IMR-90 (cell line): Measurements from ENCODE around the gene RANGRF. TPM values are rescaled to one million over a fixed set of nuclear protein-coding genes. Genes with fewer than 3 reads are reported as not detected.

ENCODE experiments used
- ATAC-seq: fragments of 200-7000 bp; cut with Tn5 transposase; 2 replicates; pipeline ENCODE4 v1.9.1; 2020; ENCODE audit warnings: low read depth, mild to moderate bottlenecking, moderate library complexity
- BruUV-seq: library from RNA; stranded (reverse); fragments of 400-500 nt; replicated peaks from 2 replicates; lab custom pipeline; 2021; lab: Mats Ljungman, UMichigan
- CTCF ChIA-PET: fragments of 300-600 bp; formaldehyde crosslinking; extraction: SDS; loops from one replicate; lab custom pipeline; 2021; ENCODE audit warnings: antibody characterized with exemption; lab: Yijun Ruan, JAX
- POLR2A ChIA-PET: fragments of 300-600 bp; sonication (Branson Sonifier 250); formaldehyde crosslinking; loops from one replicate; lab custom pipeline; 2022; ENCODE audit warnings: antibody characterized with exemption; ENCODE audit not compliant: unreplicated experiment; lab: Charles Lee
- DNase-seq: peaks from one replicate; pipeline ENCODE4 v3.0.0; 2013
- H2AFZ ChIP-seq: replicated peaks from 2 replicates; pipeline ENCODE3; 2013; ENCODE audit warnings: low read length, mild to moderate bottlenecking; ENCODE audit not compliant: poor library complexity
- H2AK5ac ChIP-seq: 2 replicates; pipeline ENCODE4 v1.6.1; 2013; ENCODE audit warnings: low read depth, low read length, inconsistent platforms
- H2AK9ac ChIP-seq: replicated peaks from 2 replicates; pipeline ENCODE3; 2013; ENCODE audit warnings: mild to moderate bottlenecking, low read depth, low read length, moderate library complexity; ENCODE audit not compliant: poor library complexity
- H2BK120ac ChIP-seq: 2 replicates; pipeline ENCODE4 v1.6.1; 2013; ENCODE audit warnings: low read depth, low read length, inconsistent platforms
- H2BK15ac ChIP-seq: 3 replicates; pipeline ENCODE4 v1.6.1; 2013; ENCODE audit warnings: low read depth, low read length, inconsistent platforms
- H2BK20ac ChIP-seq: 2 replicates; pipeline ENCODE4 v1.6.1; 2013; ENCODE audit warnings: low read depth, mild to moderate bottlenecking, inconsistent platforms, low read length, moderate library complexity
- H2BK5ac ChIP-seq: 2 replicates; pipeline ENCODE4 v1.6.1; 2013; ENCODE audit warnings: mild to moderate bottlenecking, low read depth, low read length, inconsistent platforms; ENCODE audit not compliant: poor library complexity, severe bottlenecking
- H3K14ac ChIP-seq: replicated peaks from 2 replicates; pipeline ENCODE4 v1.6.1; 2013; ENCODE audit warnings: low read depth, low read length, inconsistent platforms
- H3K18ac ChIP-seq: 2 replicates; pipeline ENCODE4 v1.6.1; 2013; ENCODE audit warnings: low read depth, low read length, control low read depth
- H3K23ac ChIP-seq: 2 replicates; pipeline ENCODE4 v1.6.1; 2013; ENCODE audit warnings: low read depth, low read length, inconsistent platforms
- H3K27ac ChIP-seq: 2 replicates; pipeline ENCODE4 v1.5.1; 2013; ENCODE audit warnings: mild to moderate bottlenecking, control low read depth, low read length; ENCODE audit not compliant: insufficient read depth
- H3K27me3 ChIP-seq: 2 replicates; pipeline ENCODE4 v1.6.1; 2013; ENCODE audit warnings: low read length; ENCODE audit not compliant: control insufficient read depth, insufficient read depth
- H3K36me3 ChIP-seq: 2 replicates; pipeline ENCODE4 v1.6.1; 2013; ENCODE audit warnings: low read length, mixed read lengths; ENCODE audit not compliant: control insufficient read depth, insufficient read depth
- H3K4ac ChIP-seq: 2 replicates; pipeline ENCODE4 v1.6.1; 2013; ENCODE audit warnings: low read depth, low read length, inconsistent platforms
- H3K4me1 ChIP-seq: 2 replicates; pipeline ENCODE4 v1.6.1; 2013; ENCODE audit warnings: low read length, mixed read lengths; ENCODE audit not compliant: control insufficient read depth, insufficient read depth
- H3K4me2 ChIP-seq: 2 replicates; pipeline ENCODE4 v1.6.1; 2013; ENCODE audit warnings: low read depth, mild to moderate bottlenecking, control low read depth, low read length, moderate library complexity
- H3K4me3 ChIP-seq: 2 replicates; pipeline ENCODE4 v1.5.1; 2013; ENCODE audit warnings: low read depth, mild to moderate bottlenecking, control low read depth, low read length, moderate library complexity; ENCODE audit not compliant: insufficient read depth
- H3K56ac ChIP-seq: 2 replicates; pipeline ENCODE4 v1.6.1; 2013; ENCODE audit warnings: low read length, inconsistent platforms; ENCODE audit not compliant: insufficient read depth; ENCODE audit errors: extremely low read depth
- H3K79me1 ChIP-seq, 2 experiments: 2 replicates each; pipeline ENCODE4 v1.6.1; 2013; ENCODE audit warnings: low read length in 2 of 2, inconsistent platforms in 1 of 2, low read depth in 1 of 2
- H3K9ac ChIP-seq: 2 replicates; pipeline ENCODE4 v1.6.1; 2013; ENCODE audit warnings: low read depth, low read length, control low read depth
- H3K9me1 ChIP-seq: 2 replicates; pipeline ENCODE4 v1.6.1; 2013; ENCODE audit warnings: low read length, inconsistent platforms; ENCODE audit not compliant: insufficient read depth
- H3K9me3 ChIP-seq: 2 replicates; pipeline ENCODE4 v1.6.1; 2013; ENCODE audit warnings: low read length; ENCODE audit not compliant: control insufficient read depth, insufficient read depth
- H4K20me1 ChIP-seq: 2 replicates; pipeline ENCODE4 v1.6.1; 2013; ENCODE audit warnings: low read length, inconsistent platforms; ENCODE audit not compliant: insufficient read depth
- H4K5ac ChIP-seq: 2 replicates; pipeline ENCODE4 v1.6.1; 2013; ENCODE audit warnings: mild to moderate bottlenecking, low read depth, low read length, control low read depth
- H4K8ac ChIP-seq, 2 experiments: 2 replicates each; pipeline ENCODE4 v1.6.1; 2013; ENCODE audit warnings: low read depth in 2 of 2, low read length in 2 of 2, control low read depth in 1 of 2, inconsistent platforms in 1 of 2
- H4K91ac ChIP-seq: 2 replicates; pipeline ENCODE4 v1.6.1; 2013; ENCODE audit warnings: low read depth, low read length, inconsistent platforms; ENCODE audit not compliant: insufficient read depth
- BHLHE40 ChIP-seq: fragments of 150-350 bp; IDR thresholded peaks from 2 replicates; pipeline ENCODE4 v1.6.1; 2016; ENCODE audit warnings: mild to moderate bottlenecking, low read depth, low read length
- CEBPB ChIP-seq: IDR thresholded peaks from 2 replicates; pipeline ENCODE4 v1.6.1; 2012; ENCODE audit warnings: low read depth, low read length, improper control_type of control experiment
- CHD1 ChIP-seq: IDR thresholded peaks from 2 replicates; pipeline ENCODE4 v1.6.1; 2012; ENCODE audit warnings: low read depth, low read length, improper control_type of control experiment
- CTCF ChIP-seq: conservative IDR thresholded peaks from 2 replicates; pipeline ENCODE4 v1.5.1; 2012; ENCODE audit warnings: mild to moderate bottlenecking, low read depth, low read length, improper control_type of control experiment
- FOS ChIP-seq: fragments of 150-350 bp; IDR thresholded peaks from 2 replicates; pipeline ENCODE4 v1.6.1; 2016; ENCODE audit warnings: low read depth, low read length
- MAFK ChIP-seq: IDR thresholded peaks from 2 replicates; pipeline ENCODE4 v1.6.1; 2012; ENCODE audit warnings: low read depth, low read length, improper control_type of control experiment
- MAZ ChIP-seq: IDR thresholded peaks from 2 replicates; pipeline ENCODE4 v1.6.1; 2012; ENCODE audit warnings: low read depth, mild to moderate bottlenecking, low read length, improper control_type of control experiment, moderate library complexity, borderline replicate concordance
- MXI1 ChIP-seq: IDR thresholded peaks from 2 replicates; pipeline ENCODE4 v1.6.1; 2012; ENCODE audit warnings: low read depth, mild to moderate bottlenecking, low read length, moderate library complexity, borderline replicate concordance
- POLR2A ChIP-seq: IDR thresholded peaks from 2 replicates; pipeline ENCODE4 v1.6.1; 2012; ENCODE audit warnings: mild to moderate bottlenecking, low read depth, low read length
- RAD21 ChIP-seq: IDR thresholded peaks from 2 replicates; pipeline ENCODE4 v1.6.1; 2012; ENCODE audit warnings: low read length, improper control_type of control experiment
- RCOR1 ChIP-seq: IDR thresholded peaks from 2 replicates; pipeline ENCODE4 v1.6.1; 2012; ENCODE audit warnings: mild to moderate bottlenecking, low read length, improper control_type of control experiment; ENCODE audit not compliant: insufficient replicate concordance
- RFX5 ChIP-seq: IDR thresholded peaks from 2 replicates; pipeline ENCODE4 v1.8.0; 2012; ENCODE audit warnings: low read depth, mild to moderate bottlenecking, low read length, moderate library complexity
- SMC3 ChIP-seq: fragments of 150-350 bp; IDR thresholded peaks from 2 replicates; pipeline ENCODE4 v1.6.1; 2016; ENCODE audit warnings: low read depth, mild to moderate bottlenecking, antibody characterized with exemption, low read length, moderate library complexity
- WGBS, 2 experiments: methylation state at CpG; one replicate each; pipeline versions ENCODE4 v1.1.5 to v1.1.7; 2013; ENCODE audit warnings: missing lambda C conversion rate in 2 of 2; ENCODE audit not compliant: insufficient read length in 1 of 2; ENCODE audit errors: extremely low coverage in 2 of 2; 5-methylcytosine and 5-hydroxymethylcytosine counted together
- dilution Hi-C: fragments of 300-500 bp; cut with HindIII; formaldehyde crosslinking; loops from one replicate; pipeline ENCODE4 v1.14.3; 2018; ENCODE audit warnings: low sequenced_read_pairs; ENCODE audit not compliant: unreplicated experiment
- in situ Hi-C: fragments of 300-500 bp; cut with MboI; formaldehyde crosslinking; loops from 3 replicates; pipeline ENCODE4 v1.14.3; 2019; ENCODE audit warnings: low sequenced_read_pairs, inconsistent platforms, mixed read lengths
- intact Hi-C: fragments of 100-400 bp; cut with micrococcal nuclease; formaldehyde crosslinking; loops from 2 replicates; pipeline ENCODE4 v1.10.0; 2022
- polyA plus RNA-seq, 3 experiments: library from polyadenylated mRNA; depleted of rRNA; stranded (reverse); fragments of >200 nt; gene quantifications; 2 replicates each; pipeline ENCODE4 v1.2.3, GENCODE V29; 2012; ENCODE audit warnings: low replicate concordance in 1 of 3
- total RNA-seq: library from RNA; depleted of rRNA; stranded (reverse); fragments of >200 nt; gene quantifications from 2 replicates; pipeline ENCODE4 v1.2.3, GENCODE V29; 2012
- TF ChIP-seq, protein P1 (sequence below): fragments of 150-350 bp; IDR thresholded peaks from 2 replicates; pipeline ENCODE4 v1.6.1; 2016; ENCODE audit warnings: low read depth, mild to moderate bottlenecking, low read length, moderate library complexity, borderline replicate concordance
- TF ChIP-seq, protein P2 (sequence below): fragments of 150-350 bp; IDR thresholded peaks from 2 replicates; pipeline ENCODE4 v1.6.1; 2017; ENCODE audit warnings: mild to moderate bottlenecking, antibody characterized with exemption, low read length, low read depth

The RANGRF gene
- total and polyA plus RNA-seq, 2 of the 4 experiments (the other 2 are of a cell fraction) = 19.5 to 36.6 TPM

DNA sequence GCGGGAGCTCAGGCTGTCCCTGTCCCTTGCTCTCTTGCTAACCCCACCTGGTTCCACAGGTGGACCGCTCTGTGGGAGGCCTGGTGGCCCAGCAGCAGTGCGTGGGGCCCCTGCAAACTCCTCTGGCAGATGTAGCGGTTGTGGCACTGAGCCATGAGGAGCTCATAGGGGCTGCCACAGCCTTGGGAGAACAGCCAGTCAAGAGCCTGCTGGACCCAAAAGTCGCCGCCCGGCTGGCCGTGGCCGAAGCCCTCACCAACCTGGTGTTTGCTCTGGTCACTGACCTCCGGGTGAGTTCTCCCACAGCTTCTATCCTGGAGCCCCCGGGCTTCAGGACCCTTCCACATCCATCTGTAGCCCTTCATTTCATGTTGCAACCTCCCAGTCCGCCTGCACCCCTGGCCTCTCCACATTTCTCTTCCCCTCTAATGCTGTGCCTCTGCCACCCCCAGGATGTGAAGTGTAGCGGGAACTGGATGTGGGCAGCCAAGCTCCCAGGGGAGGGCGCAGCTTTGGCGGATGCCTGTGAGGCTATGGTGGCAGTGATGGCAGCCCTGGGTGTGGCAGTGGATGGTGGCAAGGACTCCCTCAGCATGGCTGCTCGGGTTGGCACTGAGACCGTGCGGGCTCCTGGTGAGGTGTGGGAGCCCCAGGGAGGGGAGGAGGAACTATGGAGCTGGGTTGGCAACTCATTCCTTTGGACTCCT is 23.5 kb upstream of the RANGRF start:
- Histone ChIP-seq H2BK15ac (no peak overlapping the region), H3K56ac (no peak overlapping the region), H4K91ac (no peak overlapping the region), H3K27ac (no peak overlapping the region), H2AFZ (no peak overlapping the region), H3K79me1 (no peaks in the 10 kb centered on the region), H3K23ac (no peak overlapping the region), H3K9me1 (no peaks in the 10 kb centered on the region), H3K4ac (no peak overlapping the region), H3K27me3 (no peaks in the 10 kb centered on the region), H2BK20ac (no peak overlapping the region), H3K18ac (no peak overlapping the region), H3K9me3 (no peaks in the 10 kb centered on the region), H4K5ac (no peak overlapping the region), H3K4me3 (no peak overlapping the region), H4K20me1 (no peaks in the 10 kb centered on the region), H4K8ac (no peak overlapping the region), H3K9ac (no peak overlapping the region), H3K36me3 (peaks cover 46% of the 10 kb centered on the region), H2AK5ac (no peak overlapping the region), H2BK120ac (no peak overlapping the region), H3K14ac (no peak overlapping the region), H2AK9ac (no peak overlapping the region), H2BK5ac (no peak overlapping the region), H3K4me2 (no peak overlapping the region), H3K4me1 (no peaks in the 10 kb centered on the region)
- dilution Hi-C loops = no loop called here
- ChIA-PET POLR2A (no interaction called here), CTCF (no interaction called here)
- 97% methylated on average over 6 of the region's 18 CpGs; no CpG with 5 or more reads in 1 of the 2 experiments for WGBS, 2 experiments
- TF ChIP-seq CHD1 (no peak), RFX5 (no peak), BHLHE40 (no peak), MAFK (no peak), SMC3 (no peak), CTCF (no peak), CEBPB (no peak), FOS (no peak), MXI1 (no peak), POLR2A (no peak), RCOR1 (no peak), MAZ (no peak), RAD21 (no peak)
- TF ChIP-seq, protein P1, sequence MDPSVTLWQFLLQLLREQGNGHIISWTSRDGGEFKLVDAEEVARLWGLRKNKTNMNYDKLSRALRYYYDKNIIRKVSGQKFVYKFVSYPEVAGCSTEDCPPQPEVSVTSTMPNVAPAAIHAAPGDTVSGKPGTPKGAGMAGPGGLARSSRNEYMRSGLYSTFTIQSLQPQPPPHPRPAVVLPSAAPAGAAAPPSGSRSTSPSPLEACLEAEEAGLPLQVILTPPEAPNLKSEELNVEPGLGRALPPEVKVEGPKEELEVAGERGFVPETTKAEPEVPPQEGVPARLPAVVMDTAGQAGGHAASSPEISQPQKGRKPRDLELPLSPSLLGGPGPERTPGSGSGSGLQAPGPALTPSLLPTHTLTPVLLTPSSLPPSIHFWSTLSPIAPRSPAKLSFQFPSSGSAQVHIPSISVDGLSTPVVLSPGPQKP = no peak
- TF ChIP-seq, protein P2, sequence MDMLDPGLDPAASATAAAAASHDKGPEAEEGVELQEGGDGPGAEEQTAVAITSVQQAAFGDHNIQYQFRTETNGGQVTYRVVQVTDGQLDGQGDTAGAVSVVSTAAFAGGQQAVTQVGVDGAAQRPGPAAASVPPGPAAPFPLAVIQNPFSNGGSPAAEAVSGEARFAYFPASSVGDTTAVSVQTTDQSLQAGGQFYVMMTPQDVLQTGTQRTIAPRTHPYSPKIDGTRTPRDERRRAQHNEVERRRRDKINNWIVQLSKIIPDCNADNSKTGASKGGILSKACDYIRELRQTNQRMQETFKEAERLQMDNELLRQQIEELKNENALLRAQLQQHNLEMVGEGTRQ = no peak
- no peak for DNase-seq
- ATAC-seq = no peak
- no TSS peak for BruUV-seq
- in situ Hi-C loops = no loop called here
- intact Hi-C loops = no loop called here
